GM18873 (cell line): ENCODE measurements around the gene KERA.
A peak's percentile ranks its signal among the peaks of the same experiment; 100 is the strongest.

Experiments used
- ATAC-seq: cut with Tn5 transposase; IDR thresholded peaks from one replicate; pipeline ENCODE4 v1.9.1; 2021; ENCODE audit warnings: mild to moderate bottlenecking, moderate library complexity, moderate number of reproducible peaks; ENCODE audit not compliant: unreplicated experiment, low FRiP score

The KERA gene

DNA sequence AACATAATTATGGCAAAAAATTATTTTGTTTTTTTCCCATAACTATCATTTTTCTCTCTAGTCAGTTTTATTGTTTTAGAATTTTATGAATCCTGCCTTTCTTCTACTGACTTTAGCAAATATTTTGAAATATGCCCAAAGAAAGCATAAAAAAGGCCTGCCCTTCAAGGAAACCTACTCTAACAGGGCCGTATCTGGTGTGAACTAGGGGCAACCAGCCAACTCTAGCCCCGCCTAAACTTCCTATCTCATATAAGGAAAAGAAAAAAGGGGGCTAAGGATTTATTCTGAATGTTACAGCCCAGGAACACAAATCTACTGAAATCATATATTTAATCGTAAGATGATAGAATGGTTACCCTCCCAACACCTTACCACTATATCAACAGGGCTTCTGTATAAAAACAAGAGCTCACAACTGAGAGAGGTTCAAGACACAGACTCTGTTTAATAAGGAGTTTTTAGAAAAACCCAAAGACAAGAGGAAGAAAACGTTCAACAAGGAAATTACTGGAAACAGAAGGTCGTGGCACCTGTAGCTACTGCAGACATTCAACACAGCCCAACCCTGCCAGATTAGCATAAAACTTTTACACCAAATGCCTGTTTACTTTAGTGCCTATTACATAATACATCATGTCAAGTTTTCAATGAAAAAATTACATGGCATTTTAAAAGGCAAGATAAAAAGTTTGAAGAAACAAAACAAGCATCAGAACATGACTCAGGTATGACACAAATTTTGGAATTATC lies 40.1 kb downstream of the KERA start:
- ATAC-seq, result no peak

DNA sequence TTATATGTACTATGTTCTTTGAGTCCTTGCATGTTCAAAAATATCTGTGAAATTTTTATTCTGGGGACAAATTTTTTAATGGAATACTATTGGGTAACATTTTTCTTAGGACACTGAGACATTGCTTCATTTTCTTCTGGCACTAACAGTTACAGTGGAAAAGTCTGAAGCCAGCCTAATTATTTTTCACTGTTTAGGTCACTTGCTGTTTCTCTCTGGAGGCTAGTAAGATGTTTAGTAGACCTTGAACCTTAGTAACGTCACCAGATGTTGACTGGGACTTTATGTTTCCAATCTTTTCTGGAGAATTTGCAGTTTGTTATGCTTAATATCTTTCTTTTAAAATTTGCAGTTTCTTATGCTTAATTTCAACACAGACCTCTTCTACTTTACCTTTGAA lies 40.8 kb downstream of the KERA start:
- no peak for ATAC-seq

DNA sequence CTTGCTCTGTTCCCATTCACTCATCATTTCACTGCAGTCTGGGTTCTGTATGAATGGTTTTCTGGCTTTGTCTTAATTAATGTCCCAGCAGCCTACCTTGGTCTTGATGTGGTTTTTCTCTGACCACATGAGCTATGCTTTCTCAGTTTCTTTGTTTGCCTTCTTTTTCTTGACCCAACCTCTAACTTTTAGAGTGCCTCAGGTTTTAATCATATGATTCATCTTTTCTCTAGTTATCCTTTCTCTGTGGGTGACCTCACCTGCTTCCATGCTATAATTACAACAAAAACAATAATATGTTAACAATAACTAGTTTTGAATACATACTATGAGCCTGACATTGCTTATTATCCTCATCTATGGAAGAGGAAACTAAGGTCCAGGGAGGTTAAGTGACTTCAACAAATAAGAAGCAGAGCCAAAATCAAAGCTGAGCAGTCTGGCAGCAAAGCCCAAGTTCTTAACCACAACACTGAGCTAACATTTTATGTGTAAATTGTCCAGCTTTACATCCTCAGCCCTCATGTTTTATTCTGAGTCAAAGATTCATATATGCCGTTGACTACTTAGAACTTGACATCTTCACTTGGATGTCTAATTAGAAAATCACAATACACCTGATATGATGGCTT lies 48.4 kb downstream of the KERA start:
- peak; percentile 92 for ATAC-seq

DNA sequence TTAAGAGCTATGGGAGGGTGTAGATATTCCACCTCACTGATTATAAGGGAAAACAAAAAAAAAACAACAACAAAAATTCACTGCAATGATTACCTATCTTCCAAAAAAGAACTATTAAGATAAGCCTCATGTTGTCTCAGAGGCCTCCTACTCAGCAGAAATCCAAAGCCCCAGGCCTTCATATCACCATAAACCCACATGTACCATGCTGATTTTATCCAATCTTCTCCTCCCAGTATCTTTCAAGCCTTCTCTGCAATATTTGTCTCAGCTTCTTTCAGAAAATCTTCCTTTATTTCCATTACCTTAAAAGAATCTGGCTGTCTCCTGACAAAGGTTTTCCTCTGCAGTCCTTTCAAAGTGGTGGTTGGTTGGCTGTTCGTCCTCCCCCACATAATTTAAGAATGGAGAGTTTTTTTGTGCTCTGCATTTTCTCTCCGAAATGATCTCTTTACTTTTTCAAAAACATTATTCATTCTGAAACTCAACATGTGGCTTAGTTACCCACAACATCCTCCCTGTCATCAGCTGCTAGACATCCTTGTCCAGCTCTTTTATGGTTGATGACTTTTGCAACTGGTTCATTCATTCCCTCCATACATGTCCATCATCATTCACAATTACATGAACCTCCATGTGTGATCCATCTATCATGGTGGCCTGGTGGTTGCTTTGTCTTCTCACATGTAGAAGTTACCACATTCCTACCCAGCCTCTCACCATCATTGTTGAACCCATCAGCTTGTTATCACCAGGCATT lies 50.1 kb downstream of the KERA start:
- ATAC-seq, result peak; percentile 67

DNA sequence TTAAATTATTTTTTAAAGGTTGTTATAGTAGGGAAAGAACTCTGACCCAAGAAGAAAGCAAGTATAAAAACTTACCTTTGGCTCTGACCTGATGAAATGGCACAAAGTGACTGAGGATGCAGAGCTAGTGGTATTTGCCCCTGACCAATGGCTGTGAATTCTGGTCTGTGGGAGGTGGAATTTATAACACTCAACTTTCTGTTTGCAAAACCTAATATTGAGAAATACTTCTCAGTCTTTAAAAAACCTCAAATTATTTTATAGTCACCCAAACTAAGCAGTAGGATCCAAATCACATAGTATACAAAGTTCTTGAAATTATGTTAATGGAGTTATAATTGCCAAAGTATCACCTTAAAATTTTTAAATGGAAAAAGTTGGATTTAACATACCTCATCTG lies 53.0 kb downstream of the KERA start, which contains the start of gene EPYC:
TSS of gene EPYC (minus strand) at position 101 of the 400 bp plus-strand sequence. CDS start 2,407 bp downstream, outside the sequence.
- ATAC-seq, result no peak

DNA sequence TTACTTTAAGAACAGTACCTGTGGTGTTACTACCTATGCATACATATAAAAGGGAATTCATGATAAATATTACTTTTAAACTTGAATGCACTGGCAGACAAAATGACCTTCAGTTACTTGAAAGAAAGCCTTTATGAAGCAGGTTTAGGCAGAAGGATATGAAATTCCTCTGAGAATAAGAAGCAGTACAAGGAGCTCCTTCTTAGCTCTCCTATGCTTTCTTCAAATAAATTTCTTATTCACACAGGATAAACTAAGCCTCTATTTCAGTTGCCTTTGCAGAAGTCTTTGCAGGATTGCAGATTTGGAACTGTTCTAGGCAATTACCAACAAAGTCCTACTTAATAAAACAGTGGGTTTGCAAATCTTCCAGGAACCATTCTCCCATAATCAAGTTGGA lies 54.1 kb downstream of the KERA start:
- no peak for ATAC-seq

DNA sequence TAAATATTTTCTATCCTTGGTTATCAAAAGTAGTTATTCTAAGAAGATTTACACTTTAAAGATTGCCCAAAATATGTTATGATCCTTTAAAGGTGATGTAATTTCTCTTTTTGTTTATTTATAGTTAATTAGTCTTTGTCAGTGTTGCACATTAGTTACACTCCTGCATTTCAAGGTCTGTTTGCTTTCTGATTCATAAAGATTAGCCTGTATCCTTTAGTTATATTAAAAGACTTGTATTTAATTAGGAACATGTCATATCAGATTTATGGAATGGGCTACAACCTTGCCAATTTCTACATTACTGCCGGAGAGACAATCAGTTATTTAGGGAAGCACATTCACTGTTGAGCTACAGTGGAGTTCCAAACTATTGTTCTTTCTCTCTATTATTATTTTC lies 56.5 kb downstream of the KERA start:
- no peak for ATAC-seq
